Right lobe of liver (tissue), 4 donors: ENCODE data around the gene ATMIN.

Experiments used
- POLR2A ChIP-seq: fragments of 450-650 bp; IDR thresholded peaks from one replicate; pipeline ENCODE4 v1.6.1; 2017; ENCODE audit warnings: antibody characterized with exemption, mild to moderate bottlenecking
- TF ChIP-seq, protein P1 (sequence below), 4 donors: fragments of 200-600 bp in 3 of 4; fragments of 450-650 bp in 1 of 4; IDR thresholded peaks; one replicate each; pipeline versions ENCODE4 v1.5.1 to v1.8.0; 2016 to 2022; ENCODE audit warnings: antibody characterized with exemption in 4 of 4, mild to moderate bottlenecking in 2 of 4
- donor health status: DM: no; HTN: no; CAD: no.
- donor health status: DM: no; HTN: no; CAD: no.
- donor health status: DM: no; HTN: yes; CAD: no.

DNA sequence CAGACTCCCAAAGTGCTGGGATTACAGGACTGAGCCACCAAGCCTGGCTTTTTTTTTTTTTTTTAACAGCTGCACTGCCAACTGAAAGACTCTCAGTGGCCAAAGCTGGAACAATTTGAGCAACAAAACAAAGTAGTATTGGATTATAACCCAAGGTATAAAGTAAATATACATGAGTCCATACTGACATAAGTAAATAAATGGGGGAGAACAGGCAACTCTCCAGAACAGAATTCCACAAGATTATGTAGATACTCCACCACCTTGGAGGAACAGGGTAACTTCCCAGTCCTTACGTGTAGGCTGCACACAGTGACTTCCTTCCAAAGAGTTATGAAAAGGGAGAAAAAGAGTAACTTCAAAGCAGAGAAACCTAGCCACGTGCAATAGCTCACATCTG is 44.7 kb upstream of the ATMIN start:
- TF ChIP-seq, protein P1, sequence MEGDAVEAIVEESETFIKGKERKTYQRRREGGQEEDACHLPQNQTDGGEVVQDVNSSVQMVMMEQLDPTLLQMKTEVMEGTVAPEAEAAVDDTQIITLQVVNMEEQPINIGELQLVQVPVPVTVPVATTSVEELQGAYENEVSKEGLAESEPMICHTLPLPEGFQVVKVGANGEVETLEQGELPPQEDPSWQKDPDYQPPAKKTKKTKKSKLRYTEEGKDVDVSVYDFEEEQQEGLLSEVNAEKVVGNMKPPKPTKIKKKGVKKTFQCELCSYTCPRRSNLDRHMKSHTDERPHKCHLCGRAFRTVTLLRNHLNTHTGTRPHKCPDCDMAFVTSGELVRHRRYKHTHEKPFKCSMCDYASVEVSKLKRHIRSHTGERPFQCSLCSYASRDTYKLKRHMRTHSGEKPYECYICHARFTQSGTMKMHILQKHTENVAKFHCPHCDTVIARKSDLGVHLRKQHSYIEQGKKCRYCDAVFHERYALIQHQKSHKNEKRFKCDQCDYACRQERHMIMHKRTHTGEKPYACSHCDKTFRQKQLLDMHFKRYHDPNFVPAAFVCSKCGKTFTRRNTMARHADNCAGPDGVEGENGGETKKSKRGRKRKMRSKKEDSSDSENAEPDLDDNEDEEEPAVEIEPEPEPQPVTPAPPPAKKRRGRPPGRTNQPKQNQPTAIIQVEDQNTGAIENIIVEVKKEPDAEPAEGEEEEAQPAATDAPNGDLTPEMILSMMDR (IDR thresholded peaks at IDR 0.05) = no peak
- TF ChIP-seq POLR2A = no peak
